Activated gamma-delta T cell (primary cell): Measurements from ENCODE around the gene SLC25A12.
"Not testable (repeated sequence)": the region's sequence is repeated elsewhere in the genome, so short reads cannot be mapped to it uniquely, and the experiment has no call there.

Experiments
- DNase-seq: peaks from one replicate; lab custom pipeline; 2025; lab: John Stamatoyannopoulos, UW

Gene SLC25A12

DNA sequence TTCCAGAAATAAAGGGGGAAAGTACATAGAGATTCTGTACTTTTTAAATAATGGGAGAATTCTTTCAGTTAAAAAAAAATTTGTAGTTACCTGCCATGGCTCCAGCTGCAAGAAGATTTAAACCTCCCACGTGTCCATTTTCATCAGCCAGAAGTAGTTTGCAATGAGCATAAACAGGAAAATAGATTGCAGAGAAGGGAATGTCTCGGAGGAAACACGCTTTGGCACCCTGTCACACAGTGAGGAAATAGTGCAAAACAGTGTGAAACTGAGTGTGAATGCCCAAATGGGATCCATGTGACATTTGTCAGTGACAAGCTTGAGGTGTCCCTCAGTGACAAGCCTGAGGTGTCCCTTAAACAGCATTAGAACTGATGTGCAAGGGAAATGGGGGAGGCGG is 102.7 kb downstream of the SLC25A12 start:
- DNase-seq: no peak

DNA sequence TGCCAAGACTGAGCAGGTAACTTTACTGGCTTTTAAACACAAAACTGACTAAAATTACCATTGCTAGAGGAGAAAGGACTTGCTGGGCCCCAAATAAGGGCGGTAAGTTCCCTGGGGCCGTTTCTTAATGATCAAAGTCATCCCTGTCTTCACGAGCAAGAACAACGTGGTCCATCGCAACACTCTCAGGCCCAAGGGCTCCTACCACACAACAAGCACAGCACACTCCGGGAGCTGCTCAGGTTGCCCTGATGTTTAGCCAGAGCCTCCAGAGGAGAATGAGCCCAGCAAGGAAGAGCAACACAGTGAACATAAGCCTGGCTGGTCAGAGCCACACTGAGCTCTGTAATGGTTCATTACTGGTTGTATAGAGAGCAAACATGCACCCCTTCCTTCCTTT is 104.1 kb downstream of the SLC25A12 start:
- no peak for DNase-seq

DNA sequence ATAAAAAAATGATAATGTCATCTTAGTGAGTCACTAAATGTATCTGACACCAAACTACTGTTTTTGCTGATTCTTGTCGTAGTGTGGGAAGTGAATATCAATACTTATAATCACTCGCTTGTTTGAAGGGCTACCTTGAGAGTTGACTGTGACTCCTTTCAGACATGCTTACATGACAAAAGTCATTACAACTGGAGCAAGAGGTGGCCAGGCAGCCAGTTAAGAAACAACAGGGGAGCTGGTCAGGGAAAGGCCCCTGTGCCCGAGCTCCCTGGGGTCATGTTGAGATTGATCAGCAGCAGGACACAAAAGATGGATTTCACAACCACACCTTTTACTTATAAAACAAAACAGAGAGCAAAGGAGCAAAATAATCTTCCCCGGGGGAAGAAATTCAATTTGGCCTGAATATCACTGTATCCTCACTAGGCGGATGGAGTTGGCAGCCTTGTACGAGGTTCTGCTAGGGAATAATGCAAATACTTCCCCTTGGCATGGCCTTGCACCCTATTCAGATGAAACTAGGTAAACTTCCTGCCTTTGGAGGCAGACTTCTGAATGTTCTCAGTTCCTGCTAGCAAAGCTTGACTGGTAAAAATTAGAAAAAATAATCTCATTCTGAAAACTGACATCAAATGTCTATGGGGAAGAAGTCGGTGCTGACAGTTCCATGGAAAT is 105.6 kb downstream of the SLC25A12 start:
- no peak for DNase-seq

DNA sequence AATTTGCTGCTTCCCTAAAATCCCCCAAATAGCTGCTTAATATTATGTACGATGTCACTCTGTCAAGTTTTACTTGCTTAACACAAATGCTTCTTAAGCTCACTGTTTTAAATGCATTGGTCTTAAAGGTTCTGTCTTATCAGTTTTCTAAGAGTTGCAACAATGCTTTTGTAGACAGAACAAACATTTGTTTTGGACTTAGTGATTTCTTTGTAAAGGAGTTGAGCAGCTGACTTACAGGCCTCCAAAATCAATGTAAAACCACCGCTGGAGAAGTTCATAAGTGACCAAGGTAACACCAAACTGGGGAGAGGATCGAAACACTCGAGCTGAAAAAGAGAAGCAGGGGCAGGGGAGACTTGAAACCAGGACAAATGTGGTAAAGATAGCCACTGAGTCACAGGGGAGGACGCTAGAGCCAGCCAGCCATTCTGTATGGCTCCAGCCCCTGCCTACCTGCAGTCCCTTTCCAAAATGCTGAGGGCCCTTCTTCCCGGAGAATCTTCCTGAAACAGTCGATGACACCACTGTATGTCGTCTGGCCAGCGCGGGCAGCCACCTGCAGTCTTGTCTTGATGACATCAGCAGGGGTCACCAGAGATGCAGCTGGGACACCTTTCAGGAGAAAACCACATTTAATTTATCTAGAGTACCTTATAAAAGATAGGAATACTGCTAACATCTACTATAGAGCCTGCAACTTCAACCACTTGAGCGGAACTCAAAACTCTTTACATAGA is 106.5 kb downstream of the SLC25A12 start:
- DNase-seq: no peak

DNA sequence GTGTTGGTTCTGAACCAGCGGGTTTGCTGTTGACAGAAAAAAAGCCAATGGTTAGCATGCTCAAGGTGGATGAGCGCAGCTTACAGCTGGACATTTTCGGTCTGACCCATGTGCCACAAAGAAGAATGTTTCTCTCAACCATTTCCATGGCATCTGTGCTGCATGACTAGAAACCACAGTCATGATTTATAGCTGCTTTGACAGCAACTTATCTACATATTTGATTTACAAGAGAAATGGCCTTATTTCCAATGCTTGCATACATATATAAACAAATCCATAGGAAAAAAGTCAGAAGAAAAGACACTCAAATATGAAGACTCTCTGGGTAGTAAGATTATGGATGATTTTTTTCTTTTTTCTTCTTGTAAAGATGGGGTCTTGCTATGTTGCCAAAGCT is 108.6 kb downstream of the SLC25A12 start:
- DNase-seq: no peak

DNA sequence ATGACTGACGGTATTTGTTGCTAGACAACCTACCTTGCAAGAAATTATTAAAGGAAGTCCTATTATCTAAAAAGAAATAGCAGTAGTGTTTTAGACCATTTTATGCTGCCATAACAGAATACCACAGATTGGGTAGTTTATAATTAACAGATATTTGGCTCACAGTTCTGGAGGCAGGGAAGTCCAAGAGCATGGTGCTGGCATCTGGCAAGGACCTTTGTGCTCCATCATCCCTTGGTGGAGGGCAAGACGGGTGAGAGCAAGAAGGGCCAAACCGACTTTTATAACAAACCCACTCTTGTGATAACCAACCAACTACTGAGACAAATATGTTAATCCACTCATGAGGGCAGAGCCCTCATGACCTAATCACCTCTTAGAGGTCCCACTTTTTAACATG is 115.5 kb downstream of the SLC25A12 start:
- DNase-seq: no peak

DNA sequence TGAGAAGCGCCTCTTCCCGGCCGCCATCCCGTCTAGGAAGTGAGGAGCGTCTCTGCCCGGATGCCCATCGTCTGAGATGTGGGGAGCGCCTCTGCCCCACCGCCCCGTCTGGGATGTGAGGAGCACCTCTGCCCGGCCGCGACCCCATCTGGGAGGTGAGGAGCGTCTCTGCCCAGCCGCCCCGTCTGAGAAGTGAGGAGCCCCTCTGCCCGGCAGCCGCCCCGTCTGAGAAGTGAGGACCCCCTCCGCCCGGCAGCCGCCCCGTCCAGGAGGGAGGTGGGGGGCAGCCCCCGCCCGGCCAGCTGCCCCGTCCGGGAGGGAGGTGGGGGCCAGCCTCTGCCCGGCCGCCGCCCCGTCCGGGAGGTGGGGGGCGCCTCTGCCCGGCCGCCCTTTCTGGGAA is 119.5 kb downstream of the SLC25A12 start:
- DNase-seq: not testable (repeated sequence)

DNA sequence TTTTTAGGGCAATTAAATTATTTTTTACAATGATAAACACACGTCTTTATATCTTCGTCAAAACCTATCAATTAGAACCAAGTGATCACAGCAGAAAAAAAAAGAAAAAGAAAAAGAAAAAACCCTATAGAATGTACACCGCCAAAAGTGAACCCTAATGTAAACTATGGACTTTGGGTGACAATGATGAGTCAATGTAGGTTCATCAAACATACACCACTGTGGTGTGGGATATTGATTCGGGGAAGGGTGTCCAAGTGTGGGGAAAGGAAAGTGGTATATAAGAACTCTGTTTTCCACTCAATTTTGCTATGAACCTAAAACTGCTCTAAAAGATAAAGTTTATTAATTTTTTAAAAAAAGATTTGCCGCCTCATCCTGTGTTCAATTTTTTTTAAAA is 121.7 kb downstream of the SLC25A12 start:
- DNase-seq: no peak

DNA sequence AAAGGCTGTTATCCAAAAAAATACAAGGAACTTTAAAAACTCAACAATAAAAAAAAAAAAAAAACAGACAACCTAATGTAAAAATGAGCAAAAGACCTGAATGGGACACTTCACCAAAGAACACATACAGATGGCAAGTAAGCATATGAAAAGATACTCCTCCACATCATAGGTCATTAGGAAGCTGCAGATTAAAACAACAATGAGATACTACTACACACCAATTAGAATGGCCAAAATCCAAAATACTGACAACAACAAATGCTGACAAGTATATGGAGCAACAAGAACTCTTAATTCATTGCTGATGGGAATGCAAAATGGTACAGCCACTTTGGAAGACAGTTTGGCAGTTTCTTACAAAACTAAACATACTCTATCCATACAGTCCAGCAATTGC is 122.6 kb downstream of the SLC25A12 start:
- no peak for DNase-seq

DNA sequence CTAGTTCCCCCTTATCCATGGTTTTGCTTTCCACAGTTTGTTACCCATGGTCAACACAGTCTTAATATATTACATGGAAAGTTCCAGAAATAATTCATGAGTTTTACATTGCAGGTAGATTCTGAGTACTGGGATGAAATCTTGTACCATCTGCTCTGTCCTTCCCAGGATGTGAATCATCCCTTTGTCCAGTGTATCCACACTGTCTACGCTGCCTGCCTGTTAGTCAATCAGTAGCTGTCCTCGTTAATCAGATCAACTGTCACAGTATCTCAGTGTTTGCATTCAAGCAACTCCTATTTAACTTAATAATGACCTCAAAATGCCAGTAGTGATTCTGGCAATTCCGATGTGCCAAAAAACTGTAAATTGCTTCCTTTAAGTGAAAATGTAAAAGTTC is 130.4 kb downstream of the SLC25A12 start:
- DNase-seq: no peak

DNA sequence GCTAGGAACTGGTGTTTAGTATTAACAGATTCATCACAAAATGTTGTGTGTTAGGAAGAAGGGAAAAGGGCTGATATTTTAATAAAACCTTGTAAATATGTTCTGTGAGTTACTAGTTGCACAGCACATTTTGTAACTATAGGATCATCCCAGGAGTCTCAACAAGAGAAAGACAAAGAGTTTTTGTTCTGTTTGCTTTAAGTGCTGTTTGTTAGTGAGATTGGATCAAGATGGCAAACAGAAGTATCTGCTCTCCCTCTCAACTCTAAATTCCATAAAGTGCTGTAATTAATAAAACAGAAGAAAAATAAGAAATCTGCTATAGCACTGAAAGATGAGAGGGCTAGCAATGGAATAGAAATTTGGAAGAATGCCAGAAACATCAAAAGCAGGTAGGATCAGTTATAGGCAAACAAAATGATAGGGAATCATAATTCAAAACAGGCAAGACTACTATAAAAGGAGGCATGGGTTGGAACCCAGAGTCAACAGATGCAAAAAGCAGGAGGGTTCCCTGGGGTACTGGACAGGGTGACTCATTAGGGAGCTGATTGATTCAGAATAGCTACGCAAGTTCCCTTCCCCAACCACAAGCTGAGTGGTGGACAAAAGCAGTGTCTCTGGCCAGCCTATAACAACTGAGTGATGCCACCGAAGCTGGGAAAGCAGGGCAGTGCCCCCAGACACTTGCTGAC is 131.0 kb downstream of the SLC25A12 start:
- DNase-seq: no peak

DNA sequence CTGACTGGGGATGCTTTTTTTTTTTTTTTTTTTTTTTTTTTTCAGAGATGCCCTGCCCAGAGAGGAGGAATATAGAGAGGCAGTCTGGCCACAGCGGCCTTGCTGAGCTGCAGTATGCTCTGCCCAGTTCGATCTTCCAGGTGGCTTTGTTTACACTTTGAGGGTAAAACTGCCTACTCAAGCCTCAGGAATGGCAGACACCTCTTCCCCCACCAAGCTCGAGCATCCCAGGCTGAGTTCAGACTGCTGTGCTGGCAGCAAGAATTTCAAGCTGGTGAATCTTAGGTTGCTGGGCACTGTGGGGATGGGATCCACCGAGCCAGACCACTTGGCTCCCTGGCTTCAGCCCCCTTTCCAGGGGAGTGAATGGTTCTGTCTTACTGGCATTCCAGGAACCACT is 132.9 kb downstream of the SLC25A12 start:
- not testable (repeated sequence) for DNase-seq

DNA sequence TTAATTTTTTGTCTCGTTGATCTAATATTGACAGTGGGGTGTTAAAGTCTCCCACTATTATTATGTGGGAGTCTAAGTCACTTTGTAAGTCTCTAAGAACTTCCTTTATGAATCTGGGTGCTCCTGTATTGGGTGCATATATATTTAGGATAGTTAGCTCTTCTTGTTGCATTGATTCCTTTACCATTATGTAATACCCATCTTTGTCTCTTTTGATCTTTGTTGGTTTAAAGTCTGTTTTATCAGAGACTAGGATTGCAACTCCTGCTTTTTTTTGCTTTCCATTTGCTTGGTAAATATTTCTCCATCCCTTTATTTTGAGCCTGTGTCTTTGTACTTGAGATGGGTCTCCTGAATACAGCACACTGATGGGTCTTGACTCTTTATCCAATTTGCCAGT is 135.3 kb downstream of the SLC25A12 start:
- DNase-seq: not testable (repeated sequence)

DNA sequence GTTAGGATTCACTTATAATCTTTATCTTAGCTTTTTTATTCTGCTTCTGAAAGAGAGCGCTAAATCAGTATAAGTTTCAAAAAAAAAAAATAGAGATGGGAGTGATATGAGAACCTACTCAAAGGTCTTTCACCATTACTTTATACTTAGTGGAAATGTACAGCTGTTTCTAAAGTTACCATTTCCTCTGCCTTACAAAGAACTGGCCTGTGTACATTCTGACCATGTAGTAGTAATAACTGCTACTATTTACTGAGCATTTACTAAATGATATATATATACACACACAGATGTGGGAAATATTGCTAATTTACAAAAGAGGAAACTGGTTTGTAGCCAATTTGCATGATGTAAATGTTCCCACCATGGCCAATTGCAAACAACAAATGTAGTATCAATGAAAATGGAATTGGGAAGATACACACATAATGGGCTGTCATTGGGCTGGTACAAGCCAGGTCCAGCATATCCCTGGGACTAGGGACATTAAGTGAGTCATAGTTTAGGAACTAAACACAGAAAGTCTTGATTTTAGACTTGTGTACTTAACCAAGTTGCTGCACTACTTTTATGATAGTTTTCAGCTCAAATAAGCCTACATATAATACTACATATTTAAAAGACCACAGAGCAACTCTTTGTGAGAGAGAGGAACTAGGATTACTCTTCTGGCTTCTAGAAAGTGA is 139.6 kb downstream of the SLC25A12 start:
- no peak for DNase-seq

DNA sequence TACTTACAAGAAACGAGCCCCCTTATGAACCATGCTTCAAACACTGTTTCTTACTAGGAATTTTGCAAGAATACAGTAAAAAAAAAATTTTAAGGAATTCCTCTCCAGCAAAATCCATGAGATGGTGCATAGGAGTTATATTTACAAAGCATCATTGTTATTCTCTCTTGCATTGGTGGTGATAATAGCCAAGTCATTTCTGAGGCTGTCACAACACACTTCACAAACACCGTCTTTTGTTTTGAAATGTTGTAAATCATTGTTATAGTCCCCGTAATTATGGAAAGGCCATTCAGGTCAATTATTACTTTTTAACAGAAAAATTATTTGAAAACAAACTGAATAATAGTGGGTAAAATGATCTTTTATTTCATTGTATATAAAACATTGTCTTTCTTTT is 146.7 kb downstream of the SLC25A12 start:
- DNase-seq: no peak

DNA sequence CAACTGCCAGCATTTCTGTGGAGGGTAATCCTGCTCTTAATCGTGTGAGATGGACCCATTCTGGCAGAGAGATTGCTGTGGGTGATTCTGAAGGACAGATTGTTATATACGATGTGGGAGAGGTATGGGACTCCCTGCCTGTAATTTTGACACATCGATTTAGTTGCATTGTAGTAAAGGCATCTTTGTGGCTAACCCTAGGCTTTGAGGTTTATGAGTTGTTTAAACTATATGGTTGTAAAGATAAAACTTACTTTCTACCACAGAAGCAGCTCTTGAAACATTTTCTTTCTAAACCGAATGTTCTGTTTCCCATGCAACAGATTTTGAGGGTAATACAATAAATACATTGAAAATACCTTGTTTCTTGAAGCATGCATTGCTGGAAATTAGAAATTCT is 148.2 kb downstream of the SLC25A12 start:
- no peak for DNase-seq

DNA sequence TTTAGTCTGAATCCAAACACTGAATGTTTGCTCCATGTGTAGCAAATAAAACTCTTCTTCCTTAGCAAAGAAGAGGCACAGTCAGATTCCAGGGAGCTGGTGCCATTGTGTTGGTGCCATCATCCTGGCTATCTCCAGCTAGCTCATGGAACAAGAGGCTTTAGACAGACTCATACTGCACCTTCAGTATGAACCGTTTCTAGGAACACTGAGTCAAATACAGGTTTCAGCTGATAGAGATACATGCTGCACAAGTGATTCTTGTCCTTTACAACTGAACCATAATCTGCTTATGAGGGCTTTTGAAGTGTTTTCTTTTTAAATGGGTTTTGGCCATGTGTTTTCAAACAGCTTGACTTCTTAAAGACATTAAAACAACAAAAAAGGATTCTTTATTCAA is 148.9 kb downstream of the SLC25A12 start:
- no peak for DNase-seq

DNA sequence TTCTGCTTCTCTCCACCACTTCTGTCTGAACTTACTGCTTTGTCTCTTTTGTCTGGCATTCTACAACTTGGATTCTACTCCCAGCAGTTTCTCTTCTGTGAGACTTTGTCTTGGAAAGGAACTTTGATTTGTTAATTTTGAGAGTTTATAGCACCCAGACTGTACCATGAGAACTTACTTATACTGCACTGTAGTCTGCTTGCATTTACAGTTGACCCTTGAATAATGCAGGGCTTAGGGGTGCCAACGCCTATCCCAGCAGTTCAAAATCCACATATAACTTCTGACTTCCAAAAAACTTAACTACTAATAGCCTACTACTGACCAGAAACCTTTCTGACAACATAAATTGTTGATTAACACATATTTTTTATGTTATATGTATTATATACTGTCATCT is 151.3 kb downstream of the SLC25A12 start:
- DNase-seq: no peak

DNA sequence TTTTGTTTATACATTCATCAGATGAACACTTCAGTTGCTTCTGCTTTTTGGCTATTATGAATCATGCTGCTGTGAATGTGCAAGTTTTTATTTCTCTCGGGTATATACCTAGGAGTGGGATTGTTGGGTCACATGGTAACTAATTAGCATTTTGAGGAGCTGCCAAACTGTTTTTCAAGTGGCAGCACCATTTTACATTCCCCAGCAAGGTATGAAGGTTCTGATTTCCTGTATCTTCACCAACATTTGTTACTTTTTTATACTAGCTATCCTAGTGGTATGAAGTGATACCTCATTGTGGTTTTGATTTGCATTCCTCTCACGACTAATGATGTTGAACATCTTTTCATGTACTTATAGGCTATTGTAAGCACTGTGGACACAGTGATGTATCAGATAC is 152.9 kb downstream of the SLC25A12 start:
- DNase-seq: no peak

DNA sequence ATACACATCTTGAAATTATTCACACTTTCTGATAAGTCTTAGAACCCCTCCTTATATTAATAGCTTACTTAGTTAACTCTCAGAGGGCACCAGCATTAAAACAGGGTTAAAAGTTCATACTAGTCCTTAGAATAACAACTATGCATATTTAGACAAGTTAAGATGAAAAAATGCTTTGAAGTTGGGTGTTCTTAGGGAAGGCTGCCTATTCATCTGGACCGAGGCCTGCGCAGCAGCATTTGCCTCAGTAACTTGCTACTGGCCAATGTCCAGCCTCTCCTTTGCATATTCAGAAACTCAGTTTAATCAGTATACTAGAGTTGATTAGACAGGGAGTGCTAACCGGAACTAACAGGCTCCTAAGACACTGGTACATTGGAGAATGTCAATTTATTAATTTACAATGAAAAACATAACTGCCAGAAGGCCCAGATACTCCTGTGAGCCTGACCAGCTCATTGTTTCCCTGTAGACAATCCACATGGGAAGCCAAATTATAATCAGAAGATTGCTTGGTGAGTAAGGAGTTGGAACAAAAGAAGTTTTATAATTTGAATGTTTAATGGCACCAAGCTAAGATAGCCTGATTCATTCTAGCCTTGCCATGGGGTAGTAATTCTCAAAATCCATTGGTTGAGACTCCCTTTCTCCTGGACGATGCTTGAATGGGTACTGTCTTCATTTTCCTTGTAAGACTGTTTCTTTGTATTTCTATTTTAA is 157.9 kb downstream of the SLC25A12 start:
- DNase-seq: no peak
